NCI-H748 (cell line): ENCODE results near the gene CDON.
"Not testable (repeated sequence)": the region's sequence is repeated elsewhere in the genome, so short reads cannot be mapped to it uniquely, and the experiment has no call there.

Experiments used
- DNase-seq: peaks from one replicate; lab custom pipeline; 2025; ENCODE audit not compliant: unreplicated experiment; lab: John Stamatoyannopoulos, UW

CDON gene

DNA sequence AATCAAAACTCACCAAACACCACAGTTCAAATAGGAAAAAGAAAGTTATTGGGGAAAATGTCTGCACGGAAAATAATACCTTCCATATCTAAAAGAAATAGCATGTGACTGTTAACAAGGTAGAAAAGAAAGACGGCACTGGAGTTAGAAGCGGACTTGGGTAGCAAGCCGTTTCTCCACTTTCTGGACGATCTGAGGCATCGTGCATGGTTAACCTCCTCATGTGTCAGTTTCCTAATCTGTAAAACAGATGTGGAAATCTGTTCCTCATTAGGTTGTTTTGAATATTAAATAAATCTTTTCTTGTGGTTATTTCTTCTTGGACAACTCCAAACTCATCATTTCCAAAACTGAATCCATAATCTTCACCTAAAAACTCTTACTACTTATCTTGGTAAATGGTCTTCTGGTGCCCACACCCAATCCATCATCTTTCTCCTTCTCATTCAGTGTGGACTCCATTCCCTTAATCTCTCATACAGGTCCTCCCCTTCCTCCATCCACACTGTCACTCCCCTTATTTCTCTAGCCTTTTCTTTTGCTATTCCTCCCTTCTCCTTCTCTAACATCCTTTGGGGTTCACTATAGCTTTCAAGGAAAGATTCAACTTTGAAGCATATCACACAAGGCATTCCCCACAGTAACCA lies 63.3 kb downstream of the CDON start:
- no peak for DNase-seq

DNA sequence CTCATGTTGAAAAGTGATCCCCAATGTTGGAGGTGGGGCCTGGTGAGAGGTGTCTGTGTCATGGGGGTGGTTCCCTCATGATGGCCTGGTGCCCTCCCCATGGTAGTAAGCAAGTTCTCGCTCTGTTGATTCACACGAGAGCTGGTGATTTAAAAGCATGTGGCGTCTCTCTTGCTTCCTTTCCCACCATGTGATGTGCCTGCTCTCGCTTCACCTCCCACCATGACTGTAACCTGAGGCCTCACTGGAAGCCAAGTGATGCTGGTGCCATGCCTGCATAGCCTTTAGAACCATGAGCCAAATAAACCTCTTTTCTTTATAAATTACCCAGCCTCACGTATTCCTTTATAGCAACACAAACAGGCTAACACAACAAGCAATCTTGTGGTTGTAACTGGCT lies 64.4 kb downstream of the CDON start:
- DNase-seq = no peak

DNA sequence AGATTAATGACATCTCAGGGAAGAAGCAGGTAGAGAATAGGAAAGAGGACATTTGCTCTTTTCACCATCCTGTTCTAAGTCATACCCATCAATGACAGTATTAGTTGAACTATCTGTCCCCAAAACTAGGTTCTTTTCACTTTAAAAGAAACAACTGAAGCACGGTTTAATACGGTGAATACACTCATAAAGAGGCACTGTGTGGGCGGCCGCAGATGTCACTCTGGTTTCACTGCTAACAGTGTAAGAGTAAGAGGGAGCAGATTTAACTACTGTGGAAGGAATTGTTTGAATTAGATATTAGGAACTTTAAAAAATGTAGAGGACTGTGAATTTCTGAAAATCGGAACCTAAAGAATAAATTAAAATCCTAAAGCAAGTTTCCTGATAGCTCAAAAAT lies 67.4 kb downstream of the CDON start:
- no peak for DNase-seq

DNA sequence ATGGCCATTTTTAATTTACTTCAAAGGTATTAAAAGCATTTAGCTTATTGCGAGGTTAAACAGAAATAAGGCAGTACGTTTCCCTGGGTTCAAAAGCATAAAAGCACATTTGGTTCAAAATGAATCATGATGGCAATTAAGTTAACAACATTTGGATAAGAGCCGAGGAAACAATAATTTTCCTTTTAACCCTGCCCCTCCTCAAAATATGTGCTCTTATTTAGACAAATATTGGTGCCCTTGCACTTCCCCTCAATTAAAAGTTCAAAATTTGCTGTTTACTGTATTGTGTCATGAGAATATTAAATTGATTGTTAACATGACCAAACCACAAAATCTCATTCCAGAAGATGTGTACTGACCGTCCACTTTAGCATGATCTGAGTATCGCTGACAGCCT lies 68.2 kb downstream of the CDON start:
- no peak for DNase-seq

DNA sequence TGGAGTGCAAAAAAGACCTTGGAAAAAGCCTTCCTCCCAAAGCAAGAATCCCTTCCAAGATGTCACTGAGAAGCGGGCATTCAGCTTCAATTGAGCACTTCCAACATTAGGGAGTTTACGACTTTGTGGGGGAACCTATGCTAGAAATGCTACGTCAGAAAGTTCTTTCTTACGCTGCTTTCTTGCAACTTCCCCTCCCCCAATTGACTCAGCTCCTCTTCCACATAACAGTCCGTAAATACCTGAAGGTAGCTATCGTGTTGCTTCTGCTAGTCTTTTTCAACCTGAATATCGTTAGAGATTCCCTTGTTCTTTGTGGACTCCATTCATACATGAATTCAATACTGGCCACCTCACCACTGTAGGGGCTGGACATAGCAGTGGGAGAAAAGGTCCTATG lies 69.8 kb downstream of the CDON start:
- no peak for DNase-seq

DNA sequence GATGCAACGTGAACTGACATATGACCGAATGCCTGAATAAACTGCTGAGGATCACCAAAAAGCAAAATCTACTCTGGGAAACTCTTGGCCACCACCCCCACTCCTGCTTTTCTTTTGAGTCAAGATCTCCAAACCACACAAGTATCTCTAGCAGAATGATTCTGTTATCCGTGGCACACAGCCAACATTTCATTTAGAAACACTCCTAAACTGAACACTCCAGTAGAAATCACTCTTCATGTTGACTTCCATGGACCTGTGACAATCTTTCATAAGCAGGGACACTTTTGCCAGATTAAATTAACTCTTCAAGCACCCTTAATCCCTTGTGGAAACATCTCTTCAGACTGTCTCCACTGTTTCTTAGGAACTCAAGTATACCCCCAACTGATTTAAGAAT lies 72.4 kb downstream of the CDON start:
- no peak for DNase-seq

DNA sequence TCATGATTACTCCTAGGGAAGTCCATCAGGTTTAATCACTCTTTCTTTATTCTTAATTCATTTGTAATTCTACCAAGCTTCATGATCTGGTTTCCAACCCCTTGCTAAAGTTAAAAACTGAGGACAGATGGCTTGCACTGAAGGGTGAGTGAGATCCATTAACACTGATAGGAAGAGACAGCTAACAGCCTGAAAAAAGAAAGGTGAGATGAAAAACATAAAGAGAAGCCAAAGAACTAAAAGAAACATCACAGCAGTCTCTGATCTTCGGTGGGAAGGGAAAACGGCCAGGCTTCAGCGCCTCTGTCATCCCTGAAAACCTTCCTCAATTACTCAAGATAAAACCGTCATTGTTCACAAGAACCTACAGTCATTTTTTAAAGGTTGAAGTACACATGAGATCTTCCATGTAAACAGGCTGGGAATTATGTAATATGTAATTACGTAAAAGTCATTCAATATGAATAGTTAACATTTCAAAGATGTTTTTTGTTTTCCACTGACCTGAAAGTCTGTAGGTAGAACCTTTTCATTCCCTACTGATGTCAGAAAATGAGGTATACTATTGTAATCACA lies 75.5 kb downstream of the CDON start:
- DNase-seq = no peak

DNA sequence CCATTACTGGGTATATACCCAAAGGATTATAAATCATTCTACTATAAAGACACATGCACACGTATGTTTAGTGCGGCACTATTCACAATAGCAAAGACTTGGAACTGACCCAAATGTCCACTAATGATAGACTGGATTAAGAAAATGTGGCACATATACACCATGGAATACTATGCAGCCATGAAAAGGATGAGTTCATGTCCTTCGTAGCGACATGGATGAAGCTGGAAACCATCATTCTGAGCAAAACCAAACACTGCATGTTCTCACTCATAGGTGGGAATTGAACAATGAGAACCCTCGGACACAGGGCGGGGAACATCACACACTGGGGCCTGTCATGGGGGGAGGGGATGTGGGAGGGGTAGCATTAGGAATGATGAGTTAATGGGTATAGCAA lies 76.7 kb downstream of the CDON start:
- DNase-seq = not testable (repeated sequence)

DNA sequence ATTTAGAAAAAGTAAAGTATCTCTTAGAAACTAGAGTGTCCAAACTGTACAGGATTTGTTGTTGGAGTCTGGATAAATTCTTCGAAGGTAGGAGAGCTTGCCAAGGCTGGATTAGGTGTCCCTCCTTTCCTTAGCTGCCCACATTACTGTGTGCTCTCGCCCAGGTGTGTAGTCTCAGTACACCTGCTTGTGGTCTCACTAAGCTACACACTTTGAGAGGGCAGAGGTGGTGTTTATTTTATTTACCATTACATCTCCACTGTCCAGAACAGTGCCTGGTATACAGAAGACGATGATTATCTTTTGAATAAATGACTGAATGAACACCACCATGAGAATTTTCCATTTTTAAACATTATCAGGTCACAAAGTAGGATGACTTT lies 80.3 kb downstream of the CDON start:
- DNase-seq = no peak

DNA sequence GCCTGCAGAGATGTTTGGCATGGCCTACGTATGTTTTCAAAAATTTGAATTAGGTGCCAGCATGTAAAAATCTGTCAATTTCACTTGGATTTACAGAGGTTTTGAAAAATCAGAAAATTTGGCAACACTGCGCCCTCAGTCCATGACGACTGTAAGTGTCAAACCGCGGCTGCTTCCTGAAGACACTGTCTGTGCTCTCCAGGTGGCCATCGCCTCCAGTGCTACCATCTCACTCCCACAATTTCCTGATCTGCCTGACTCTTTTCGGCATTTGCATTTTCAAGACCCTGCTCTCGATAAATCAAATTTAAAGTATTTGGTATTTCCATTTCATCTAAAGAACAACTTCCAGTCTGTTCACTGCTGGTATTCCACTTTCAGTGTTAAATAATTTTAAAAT lies 82.2 kb downstream of the CDON start:
- no peak for DNase-seq

DNA sequence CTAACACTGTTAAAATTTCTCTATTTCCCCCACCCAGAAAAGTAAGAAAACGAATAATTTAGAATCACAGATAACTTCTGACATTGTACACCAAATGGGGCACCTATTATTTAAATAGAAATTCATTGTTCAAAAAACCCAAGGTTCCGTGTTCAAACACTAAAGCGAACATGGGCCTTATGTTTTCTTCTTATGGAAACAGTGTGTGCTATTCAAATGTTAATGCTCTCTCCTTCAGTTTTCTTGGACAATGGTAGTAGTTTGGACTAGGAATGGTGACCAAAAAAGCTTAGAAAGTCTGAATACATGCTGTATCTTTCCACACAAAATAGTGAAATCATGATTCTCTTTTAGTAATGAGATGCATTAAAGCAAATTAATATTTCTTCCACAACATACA lies 83.2 kb downstream of the CDON start:
- DNase-seq = no peak

DNA sequence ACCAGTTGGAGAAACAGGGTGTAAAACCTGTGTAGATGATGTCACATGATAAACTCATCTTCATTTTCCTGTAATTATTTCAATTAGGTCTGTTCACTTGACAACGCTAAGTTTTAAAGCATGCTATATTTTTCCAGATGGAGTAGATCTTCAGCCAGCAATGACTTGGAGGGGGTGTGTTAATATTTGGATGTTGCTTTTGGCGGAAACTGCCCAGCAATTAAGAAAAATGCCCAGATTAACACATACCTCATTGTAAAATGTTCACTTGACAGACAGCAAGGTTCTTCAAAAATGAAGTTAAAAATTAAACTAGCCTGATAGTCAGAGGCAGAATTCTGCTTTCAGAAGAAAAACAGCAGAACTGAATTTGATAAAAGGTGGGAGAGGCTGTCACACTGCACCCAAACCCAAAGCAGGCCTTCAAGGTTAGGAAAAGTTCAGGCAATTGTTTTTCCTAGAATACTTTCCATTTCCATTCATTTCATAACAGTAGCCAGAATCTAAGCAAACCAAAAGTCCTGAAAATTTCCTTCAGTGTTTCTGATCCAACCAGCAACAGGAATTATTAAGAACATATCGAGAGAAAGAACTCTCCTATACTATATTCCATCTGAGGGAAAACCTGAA lies 83.8 kb downstream of the CDON start:
- DNase-seq = no peak

DNA sequence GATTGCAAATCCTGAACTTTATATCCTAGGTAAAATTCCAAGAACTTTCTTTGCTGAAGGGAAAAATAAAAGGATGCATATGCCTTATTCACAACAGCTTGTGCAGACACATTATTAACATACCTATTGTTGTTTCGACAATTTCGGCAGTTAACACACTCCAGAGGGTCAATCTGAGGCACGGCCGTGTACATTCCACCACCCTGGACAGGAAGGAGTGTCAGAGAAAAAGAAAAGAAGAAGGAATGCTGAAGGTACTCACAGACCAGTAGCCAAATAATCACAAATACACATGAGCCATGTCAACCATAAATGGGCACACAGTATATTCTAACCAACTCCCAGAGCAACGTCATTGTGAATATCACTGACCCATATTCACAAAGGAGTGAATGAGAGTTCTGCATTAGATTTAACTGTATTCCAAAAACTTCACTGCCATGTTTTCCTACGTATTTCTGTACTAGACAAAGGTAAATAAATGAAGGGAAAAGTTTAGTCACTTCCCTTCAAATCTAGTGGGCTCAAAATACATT lies 84.4 kb downstream of the CDON start:
- no peak for DNase-seq

DNA sequence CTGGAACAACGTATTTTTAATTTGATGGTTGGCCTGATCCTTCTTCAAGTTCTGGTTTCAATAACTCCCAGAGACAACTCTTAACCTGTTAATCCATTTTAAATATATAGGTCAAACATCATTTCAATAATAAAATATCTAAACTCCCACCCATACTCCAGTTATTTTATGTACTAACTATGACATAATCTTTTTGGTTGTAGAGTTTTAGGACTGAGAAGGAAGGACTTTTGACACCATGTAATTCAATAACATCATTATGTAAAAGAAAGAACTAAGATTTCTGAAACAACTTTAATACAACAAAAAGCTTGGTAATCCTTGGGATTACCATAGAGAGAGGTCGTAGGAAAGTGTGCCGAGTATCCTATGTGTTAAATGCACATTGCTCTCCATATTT lies 85.3 kb downstream of the CDON start:
- no peak for DNase-seq

DNA sequence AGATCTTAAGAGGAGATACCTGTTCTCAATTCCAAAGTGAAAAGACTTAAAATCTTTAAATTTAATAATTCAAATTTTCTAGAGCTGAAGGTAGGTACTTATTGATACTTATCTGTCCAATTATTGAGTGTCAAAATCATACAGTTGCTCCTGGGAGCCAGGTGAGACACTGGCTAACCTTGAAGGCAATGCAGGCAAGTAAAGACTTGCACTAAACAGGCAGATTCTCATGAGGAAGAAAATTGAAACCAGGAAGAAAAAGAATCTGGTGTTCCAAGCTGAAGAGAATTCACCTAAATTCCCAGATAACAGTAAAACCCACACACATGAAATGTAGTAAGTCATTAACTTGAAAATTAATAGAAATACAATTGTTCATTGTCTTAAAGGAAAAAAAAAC lies 86.5 kb downstream of the CDON start:
- no peak for DNase-seq

DNA sequence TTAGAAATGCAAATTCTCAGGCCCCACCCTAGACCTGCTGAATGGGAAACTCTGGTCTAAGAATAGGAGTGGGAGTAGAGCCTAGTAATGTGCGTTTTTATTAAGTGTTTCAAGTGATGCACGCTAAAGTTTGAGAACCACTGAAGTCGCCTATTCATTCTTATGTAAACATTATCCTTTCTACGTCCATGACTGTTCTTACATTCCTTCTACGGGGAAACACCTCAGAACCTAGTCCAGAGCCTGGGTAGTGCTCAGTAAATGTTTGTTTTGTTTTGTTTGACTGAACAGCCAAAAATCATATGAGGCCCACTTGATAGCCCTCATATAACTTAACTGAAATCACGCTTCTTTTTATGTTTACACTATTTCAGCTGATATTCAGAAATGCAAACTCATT lies 87.0 kb downstream of the CDON start:
- DNase-seq = no peak

DNA sequence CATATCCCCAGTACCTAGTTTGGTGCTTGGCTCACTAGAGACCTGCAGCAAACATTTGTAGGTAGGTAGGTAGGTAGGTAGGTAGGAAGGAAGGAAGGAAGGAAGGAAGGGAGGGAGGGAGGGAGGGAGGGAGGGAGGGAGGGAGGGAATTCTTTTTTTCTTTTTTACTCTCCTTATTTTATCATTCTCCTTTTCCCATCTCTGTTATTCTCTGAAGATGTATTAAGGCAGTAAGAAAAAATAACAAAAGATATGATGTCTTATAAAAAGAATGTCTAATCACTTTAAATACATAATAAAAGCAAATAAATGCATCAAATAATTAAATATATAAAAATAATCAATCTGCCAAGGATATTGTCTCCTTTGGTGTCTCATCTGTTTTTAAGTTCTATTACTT lies 88.4 kb downstream of the CDON start:
- DNase-seq = no peak

DNA sequence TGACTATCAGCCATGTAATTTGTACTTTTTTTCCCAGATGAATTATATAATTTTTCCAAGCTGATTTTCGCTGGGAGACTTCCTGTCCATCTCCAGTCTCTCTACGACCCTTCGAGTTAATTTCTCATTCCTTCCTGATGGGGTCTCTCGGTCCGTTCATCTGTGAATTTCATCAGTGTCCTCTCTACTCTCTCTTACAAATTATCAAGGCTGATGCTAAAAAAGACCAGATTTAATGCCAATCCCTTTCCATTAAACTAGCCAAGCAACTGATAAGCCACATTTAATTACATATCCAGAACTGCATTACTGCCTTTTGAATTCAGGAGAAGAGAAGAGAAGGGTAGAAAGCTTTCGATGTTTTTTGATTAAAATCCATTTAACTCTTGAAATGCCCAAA lies 91.0 kb downstream of the CDON start:
- DNase-seq = no peak

DNA sequence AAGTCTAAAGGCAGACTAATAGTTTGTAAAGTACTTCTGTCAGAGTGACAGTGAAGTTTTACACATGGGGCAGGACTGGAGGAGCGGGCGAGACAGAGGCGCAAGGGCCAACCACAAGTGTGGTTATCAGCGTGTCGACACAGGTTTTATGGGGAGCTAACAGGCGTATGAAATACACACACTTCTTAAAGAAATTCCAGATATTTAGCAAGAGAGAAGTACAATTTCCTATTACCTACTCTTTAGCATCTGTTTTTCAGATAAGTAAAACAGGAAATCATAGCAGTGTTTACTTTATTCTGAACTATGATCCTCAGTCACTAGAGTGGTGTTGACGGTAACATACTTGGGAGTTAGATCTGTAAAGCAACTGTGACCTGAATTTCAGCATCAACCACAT lies 94.3 kb downstream of the CDON start:
- DNase-seq = no peak

DNA sequence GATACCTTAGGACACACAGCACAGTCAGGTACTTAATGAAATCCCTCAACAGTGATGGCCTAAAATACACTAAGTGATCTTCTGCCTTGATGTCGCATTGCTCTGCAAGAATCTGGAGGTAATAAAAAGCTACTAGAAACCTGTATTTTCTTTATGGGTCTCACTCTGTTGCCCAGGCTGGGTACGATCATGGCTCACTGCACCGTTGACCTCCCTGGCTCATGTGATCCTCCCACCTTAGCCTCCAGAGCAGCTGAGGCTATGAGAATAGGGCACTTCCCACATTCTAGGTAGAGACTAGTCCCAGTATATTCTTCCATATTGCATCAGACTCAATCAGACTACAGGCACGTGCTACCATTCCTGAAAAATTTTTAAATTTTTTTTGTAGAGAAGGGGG lies 95.2 kb downstream of the CDON start:
- DNase-seq = no peak

DNA sequence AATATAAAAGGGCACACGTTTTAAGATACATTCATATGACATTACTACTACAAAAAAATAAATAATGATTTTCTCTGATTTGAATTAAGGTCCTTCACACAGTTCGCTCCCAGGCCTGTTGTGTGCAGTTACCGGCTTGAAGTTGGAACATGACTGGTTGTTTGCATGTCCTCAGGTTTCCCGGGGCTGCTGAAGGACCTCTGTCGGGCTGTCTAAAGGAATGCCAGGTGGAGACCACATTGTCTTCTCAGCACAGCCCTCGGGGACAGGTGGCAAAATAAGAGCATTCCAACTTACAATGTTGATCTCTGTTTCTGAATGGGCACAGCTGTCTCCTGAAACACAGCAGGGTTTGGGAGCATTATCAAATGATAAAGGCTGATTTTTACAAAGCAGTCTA lies 101.9 kb downstream of the CDON start:
- no peak for DNase-seq

DNA sequence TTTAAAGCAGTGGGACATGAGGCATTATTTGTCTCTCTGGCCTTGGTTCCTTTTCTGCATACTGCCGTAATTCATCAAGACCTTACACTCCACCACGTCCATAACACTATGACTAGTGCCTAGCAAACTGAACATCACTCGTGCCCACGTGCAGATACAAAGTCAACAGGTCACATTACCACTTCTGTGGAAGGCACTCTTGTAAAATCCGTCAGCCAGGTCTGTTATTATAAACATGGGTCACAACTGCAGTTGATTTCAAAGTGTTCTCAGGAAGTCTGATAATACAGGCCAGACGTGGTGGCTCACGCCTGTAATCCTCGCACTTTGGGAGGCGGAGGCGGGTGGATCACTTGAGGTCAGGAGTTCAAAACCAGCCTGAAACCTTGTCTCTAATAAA lies 102.7 kb downstream of the CDON start:
- no peak for DNase-seq

DNA sequence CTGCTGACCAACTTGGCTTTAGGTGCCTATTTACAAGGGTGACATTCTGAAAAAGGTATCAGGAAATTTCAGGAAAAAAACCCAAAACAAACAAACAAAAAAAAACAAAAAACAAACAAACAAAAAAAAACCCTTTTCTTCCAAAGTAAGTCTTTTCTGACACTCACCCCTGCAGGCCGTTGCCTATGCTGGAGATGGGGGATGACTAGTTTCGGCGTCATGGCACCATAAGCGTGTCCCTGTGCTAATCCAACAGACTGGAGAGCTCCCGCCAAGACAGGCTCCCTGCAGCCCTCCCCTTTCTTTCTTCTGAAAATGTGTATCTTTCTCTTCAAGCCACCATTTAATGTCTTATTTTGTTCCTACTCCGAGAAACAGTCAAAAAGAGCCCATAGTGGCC lies 103.2 kb downstream of the CDON start:
- no peak for DNase-seq
